Kidney capillary endothelial cell (primary cell): ENCODE measurements around the gene FRMD3.

Experiments
- DNase-seq: peaks from one replicate; pipeline ENCODE4 v3.0.0-alpha.2; 2018; ENCODE audit warnings: low spot score

FRMD3 gene

DNA sequence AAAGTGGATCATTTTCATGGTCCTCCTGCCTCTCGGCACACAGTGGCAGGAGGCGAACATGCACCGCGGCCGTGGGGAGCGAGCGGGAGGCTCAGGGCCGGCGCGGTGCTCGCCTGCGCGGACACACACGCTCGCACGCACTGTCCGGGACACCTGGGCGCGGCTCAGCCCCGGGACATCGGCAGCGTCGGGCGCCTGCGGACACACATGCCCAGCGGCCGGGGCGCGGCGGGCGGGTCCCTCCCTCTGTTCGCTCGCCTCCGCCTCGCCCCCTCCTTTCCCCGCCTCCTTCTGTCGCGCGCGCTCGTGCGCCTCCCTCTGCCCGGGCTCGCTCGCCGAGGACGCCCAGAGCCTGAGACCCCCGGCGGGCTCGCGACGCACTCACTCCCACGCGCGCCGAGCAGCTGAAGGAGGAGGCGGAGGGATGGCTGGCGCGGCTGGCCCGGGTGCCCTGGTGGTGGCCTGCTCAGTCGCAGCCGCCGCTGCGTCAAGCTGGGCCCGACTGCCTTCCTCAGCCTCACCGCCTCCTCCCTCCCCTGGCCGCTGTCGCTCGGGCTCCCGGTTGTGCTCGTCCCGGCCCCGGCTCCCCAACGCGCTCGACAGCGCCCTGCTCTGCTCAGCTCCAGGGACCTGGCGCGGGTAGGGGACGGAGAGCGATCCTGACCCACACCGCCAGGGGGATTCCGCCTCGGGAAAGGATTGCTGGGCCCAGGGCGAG lies at the start of gene FRMD3:
Gene FRMD3, minus strand, starts transcription at position 230 of the 718 bp plus-strand sequence. Its CDS starts 170 bp downstream, at position 60.
- DNase-seq = peak; percentile 83

DNA sequence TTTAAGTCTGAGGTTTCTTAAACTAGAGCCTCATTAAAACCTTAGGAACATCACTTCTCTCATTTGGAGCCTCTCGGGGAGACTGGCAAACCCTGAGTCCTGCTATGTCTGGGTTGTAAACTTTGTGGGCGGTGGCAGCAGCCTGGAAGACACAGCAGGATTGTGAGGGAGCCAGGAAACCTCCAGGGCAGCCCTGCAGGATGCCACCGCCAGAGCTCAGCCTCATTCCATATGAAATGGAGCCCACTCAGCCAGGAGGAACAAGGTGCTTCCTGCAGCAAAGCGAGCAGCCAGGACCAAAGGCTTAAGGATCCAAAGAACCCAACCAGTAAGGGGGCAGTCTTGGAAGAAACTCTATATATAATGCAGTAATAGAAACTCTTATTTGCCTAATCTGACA lies 46.8 kb upstream of the FRMD3 start:
- DNase-seq = no peak

DNA sequence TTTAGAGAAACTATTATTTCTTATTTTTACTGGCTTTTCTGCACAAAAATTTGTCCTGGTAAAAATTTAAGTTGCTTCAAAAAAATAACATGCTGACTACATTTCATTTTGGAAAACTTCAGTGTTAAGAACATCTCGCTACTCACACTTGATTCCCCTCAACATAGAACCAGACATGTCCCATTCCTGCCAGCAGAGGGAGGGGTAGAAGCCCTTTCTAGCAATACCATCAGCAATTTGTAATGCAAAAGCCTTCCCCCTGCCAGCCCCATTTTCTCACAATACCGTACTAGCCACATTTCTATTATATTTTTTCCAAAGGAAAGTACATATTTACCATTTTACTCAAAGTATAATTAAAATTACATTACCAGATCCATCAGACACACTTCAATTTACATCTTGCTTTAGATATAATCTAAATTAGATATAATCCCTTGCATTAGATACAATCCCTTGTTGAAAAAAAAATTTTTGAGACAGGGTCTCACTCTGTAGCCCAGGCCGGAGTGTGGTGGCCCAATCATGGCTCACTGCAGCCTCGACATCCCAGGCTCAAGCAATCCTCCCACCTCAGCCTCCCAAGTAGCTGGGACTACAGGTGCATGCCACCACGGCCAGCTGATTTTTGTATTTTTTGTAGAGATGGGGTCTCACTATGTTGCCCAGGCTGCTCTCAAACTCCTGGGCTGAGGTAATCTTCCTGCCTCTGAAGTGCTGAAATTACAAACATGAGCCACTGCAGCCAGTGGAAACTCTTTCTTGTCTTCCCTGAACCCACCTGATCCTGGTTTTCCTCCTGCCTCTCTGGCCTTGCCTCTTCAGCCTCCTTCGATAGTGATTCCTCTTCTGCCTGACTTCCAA lies 45.2 kb upstream of the FRMD3 start:
- DNase-seq = peak; percentile 25

DNA sequence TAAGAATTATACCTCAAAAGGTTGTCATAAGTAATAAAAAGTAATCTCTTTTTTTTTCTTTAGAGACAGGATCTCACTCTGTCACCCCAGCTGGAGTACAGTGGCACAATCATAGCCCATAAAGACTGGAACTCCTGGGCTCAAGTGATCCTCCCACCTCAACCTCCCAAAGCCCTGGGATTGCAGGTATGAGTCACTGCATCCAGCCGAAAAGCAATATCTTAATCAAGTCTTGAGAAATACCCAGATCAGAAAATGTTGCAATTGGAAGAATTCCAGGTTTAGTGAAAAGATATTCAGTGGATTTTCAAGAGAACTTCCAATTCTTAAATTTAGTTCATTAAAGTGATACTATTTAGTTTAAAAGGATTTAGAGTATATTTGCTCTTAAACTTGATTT lies 43.8 kb upstream of the FRMD3 start:
- DNase-seq = no peak

DNA sequence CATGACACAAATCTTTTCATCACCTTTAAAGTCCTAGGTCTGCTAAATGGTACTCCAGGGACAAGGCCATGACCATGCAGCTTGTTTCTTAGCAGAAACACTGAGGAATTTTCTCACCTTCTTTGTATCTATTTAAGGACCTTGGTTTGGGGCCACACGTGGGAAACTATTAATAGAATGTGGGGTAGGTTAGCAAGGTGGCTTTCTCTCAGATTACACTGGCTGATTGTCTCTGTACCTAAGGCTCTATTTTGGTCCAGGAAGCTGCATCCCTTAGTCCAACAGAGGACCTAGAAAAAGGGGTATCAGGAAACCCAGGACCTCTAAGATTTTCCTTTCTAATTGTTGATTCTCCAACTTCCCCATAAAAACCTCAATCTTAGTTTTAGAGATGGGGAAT lies 36.3 kb upstream of the FRMD3 start:
- no peak for DNase-seq

DNA sequence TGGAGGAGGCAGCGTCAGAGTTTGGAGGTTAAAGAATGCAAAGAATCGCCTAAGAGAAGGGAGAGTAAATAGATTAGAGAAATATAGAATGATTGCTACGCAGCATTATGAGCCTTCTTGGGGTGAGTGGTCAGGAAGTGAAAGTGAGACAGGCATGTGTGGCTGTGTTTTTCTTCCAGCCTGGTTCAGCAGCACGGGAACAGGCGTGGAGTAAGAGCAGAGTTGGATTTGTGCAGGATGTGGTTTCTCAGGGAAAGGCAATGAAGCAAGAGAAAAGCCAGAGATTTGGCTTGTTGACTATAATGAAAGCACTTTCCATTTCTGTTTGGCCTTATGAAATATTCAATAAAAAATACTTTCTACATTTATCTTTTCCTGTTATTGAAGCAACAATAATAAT lies 34.3 kb upstream of the FRMD3 start:
- DNase-seq = peak; percentile 10

DNA sequence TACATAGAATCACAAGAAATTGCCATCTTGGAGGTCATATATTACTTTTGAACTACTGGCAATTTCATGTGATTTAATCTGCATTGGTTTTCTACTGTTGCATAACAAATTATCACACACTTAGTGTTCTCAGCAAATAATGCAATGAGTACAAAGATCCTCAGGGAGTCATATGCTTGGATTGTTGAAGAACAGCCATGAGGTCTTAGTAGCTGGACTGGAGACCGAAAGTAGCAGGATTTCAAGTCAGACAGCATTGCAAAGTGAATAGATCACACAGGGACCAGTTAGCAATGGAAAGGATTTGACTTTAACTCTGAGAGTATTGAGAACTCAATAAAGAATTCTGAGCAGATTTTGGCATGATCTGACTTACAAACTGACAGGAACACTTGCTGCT lies 32.2 kb upstream of the FRMD3 start:
- no peak for DNase-seq

DNA sequence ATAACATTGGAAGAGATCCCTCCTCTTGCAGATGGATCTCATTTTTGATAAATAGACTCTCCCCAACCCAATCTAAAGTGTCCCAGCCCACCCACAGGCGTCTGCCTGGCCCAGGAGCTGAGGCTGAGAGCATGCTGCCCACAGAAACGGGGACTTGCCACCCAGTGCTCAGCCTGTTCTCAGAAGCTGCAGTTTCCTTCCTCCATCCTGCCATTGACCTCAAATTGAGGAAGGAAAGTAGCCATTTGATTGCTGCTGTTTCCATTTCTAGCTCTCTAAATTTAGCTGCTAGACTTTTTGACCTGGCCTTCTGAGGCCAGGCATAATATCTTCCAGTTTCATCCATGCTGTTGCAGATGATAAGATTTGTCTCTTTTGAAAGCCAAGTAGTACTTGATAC lies 31.1 kb upstream of the FRMD3 start:
- DNase-seq = peak; percentile 17

DNA sequence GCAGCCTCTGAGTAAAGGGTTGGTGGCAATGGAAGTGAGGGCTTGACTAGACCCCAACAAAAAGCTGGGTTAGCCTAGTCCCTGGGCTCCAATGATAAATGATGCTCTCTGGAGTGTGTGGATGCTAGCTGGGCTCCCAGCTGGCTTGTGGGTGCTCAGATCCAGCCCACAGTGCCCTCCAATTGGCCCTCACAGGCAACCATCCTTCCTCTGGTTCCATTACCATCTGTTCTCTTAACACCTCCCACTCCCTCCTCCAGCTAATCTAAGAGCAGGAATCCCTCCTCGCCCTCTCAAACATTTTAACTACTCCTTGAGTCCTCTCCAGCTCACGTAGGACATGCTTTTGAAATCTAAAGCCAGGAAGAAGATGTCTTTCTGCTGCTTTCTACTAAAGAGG lies 25.2 kb upstream of the FRMD3 start:
- DNase-seq = no peak

DNA sequence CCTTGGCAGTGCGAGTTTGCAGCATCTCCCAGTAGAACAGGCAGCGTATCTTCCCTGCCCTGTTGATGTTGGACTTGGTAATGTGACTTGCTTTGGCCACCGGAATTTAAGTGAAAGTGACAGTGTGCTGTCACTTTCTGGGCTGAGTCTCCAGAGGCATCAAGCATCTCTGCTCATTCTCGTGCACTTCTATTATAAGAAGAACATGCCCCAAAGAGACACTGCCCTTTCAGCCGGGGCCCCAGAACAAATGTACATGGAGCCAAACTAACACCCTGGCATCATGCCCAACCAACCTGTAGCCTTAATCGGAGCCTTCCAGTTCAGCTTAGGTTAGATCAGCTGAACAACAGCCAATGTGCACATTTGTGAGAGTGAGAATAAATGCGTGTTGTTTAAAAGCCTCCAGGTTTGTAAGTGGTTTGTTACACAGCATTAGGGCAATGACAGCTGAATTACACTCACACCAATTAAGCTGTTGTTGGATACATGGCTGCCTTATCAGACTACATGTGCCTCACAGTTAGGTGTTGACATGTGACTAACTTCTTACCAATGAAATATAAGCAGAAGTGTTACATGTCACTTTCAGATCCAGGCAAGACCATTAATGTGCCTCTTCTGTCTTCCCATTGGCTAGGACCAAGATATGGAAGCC lies 22.1 kb upstream of the FRMD3 start:
- DNase-seq = no peak

DNA sequence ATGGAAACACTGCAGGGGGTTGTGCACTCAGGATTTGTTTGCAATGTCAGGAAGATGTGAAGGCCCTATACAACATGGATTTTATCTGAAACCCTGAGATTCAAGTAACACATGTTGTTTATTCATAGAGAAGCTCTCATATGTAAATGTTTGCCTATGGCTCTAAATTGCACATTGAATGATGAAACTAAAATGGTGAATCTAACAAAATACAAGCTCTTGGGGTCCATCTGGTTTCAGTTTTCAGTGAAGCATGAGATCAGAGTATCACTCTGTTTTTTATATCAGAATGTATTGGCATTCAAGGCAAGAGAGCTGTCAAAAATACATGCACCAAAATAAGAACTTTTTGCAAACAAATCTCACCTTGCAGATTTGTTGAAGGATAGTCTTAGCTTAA lies 19.6 kb upstream of the FRMD3 start:
- no peak for DNase-seq

DNA sequence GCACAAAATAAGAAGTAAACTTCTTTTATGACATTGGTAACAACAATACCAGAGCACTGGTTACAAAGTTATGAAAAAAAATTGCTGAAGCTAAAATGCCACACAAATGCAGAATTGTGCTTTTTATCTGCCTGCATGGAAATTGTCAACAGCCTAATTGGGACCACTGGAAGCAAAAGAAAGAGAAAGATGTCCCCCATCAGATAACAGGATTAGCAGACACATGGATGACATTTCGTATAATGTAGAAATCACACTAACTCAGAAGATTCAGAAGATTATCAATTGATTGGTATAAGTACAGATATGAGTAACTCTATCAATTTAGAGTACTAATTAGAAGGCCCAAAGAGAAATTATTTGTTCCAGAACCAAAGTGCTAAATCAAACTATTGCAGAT lies 19.1 kb upstream of the FRMD3 start:
- no peak for DNase-seq

DNA sequence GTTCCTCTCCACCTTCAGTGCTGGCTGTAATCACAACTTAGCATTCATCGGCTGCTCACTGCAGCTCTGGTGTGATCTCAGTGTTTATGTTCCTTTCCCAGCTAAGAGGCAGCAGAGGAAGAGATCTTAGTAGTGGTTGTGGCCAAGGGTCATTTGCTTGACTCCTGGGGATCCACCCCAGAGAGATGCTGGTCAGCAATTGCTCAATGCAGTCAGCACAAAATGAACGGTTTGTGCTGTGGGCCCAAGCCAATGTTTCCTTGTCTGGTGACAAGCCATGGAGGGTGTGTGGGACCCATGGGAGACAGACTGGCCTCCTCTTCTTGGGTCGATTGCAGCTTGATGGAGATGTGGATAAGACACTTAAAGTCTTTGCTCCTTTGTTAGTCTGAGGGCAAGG lies 16.1 kb upstream of the FRMD3 start:
- no peak for DNase-seq

DNA sequence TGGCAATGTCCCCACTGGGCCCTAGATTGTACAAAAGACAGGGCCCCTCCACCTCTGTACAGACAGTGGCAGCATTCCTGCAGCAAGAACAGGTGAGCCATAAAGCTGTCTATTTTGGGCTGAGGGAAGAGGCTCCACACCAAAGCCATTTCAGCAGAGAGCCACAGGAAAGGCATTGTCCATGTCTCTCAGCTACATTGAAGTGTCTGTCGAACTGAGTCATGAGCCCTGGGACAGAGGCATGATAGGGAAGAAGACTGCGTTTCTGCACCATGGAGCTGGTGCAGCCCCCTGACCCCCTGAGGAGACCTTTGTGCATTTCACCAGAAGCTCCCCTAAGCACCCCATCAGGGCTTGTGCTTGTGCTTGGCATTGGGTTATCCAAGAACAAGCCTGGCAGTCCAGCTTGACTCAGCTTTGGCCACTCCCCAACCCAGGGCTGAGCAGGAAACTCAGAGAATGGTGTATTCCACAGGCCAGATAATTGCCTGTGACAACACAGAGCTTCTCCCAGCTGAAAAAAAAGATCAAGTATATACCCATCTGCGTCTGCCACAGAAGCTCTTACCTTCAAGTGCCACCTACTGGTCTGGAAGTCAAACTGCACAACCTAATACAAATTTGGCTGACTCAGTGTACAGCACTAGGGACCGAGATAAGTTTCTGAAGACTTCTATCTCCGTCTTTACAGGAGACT lies 5.9 kb upstream of the FRMD3 start:
- peak; percentile 86 for DNase-seq

DNA sequence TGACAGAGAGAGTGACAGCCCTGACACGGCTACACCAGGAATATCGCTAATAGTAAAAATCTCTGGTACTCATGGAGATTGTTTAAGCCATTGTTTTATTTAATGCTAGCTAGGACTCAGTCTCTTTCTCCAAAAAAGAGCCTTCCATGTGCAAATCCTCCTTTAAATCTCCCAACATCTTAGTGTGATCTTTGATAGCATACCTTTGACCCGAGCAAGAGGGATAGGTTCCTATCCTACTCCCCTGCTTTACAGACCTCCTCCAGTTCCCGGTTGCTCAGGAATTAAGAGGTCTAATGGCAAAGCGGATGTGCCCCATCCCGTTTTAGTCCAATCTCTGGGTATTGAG lies 663 bp upstream of the FRMD3 start:
- DNase-seq = no peak

DNA sequence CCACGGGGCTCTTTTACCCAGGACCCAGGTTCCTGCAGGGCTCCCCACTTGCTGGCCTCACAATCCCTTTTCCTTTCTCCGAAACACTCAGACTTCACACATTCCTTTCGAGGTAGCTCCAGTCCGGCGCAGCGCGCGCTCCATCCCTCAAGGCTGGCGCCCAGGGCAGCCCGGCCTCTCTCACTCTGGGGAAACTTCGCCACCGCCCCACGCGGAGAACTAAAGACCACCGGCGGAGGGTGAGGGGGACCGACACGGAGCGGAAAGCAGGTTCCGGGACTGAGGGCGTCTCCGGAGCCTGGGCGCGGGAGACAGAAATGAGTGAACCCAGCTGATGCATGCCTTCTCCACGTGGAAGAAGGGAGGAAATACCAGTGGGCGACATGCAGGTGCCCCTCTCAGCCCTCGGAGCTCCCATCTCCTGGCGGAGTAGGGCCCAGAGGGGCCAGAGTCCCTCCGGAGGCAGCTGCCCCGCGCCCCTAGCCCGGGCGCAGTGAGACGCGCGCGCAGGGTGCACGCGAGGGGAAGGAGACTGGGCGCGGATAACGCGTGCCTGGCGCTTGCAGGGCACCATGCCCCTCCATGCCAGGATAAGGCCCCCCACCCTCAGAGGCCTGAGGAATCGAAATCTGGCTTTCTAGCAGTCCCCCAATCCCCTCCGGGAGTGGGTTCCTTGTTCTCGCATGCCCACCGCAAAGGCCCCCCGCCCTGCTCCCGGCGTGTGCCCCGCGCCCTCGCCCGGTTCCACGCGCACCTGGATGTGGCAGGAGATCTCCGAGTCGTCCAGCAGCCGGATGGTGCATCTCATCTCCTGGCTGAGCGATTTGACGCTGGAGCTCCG lies 650 bp downstream of the FRMD3 start:
- peak; percentile 12 for DNase-seq

DNA sequence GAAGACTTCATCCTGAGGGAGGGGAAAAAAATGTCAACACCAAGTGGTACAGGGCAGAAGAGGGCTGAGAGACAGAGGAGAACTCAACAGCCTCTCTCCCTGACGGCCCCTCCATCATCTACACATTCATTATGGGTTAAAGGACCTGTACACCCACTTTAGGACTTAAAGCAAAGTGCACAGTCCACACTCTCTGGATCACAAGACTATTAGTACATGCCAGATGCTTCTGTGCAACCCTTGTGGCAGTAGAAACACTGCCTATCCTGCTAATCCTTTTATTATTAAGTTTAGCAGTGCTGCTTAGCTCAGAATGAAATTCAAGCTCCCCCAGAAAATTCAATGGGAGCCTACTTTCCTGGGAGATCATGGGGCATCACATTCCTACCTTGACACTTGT lies 1.9 kb downstream of the FRMD3 start:
- no peak for DNase-seq

DNA sequence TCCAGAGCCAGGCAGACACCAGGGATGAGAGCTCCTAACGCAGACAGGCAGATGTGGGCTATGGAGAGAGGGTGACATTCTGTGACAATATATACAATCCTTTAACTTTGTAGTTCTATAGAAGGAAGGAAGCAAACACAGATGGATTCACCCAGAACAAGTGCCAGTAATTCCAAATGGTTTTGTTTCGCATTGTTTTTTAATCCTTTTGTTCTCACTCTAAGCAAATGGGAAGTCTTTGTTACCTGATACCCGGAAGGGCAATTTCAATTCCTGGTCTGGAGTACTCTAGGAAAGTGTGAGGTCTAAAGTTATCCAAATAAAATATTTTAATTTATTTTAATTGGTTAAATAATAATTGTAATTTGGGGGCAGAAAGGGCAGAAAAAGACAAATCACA lies 2.5 kb downstream of the FRMD3 start:
- DNase-seq = peak; percentile 15

DNA sequence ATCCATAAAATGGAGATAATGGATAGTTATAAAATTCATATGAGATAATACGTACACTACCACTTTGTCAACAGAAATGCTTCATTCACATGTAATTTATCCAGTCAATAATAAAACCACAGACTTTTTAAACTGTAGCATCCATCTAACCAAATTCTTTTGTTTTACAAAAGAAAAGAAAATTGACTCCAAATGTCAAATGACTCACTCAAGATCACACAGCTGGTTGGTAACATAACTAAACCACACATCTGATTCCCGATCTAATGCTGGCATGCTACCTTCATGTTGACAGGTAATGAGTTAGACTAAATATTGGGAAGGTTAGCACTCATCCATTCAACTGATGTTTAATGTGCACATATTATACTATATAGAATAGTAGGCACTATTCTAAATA lies 4.9 kb downstream of the FRMD3 start:
- DNase-seq = no peak

DNA sequence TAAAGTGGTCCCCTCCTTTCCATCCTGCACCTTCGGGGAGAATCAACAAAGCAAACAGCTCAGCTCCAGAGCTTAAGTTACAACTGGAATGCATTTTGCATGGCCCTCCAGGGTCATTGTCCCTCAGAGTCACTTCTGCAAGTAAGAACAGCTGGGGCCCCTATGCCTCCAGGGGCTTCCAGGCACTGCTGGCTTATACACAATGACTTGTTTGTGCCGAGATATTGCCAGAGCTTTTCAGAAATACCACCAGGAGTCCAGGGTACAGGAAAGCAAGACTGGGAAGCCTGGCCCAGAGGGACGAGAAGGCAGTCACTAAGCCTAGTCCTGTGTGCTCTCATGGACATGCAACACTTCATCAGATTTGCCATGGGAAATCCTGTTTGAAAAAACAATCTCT lies 11.3 kb downstream of the FRMD3 start:
- DNase-seq = no peak

DNA sequence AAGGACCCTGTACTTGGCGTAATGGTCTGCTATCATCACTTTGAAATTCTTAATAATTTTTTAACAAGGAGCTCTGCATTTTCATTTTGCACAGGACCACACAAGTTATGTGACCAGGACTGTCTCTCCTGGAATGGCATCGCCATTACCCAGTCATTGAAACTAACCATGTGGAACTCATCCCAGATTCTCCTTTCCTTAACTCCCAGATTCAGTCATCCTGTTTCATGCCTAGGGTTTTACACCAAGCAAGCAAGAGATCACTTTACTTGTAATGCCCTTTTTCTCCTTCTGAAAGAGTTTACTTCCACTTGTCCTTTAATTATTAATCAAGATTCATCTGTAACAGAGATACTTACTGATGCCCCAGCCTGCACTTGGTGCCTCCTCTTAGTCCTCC lies 12.0 kb downstream of the FRMD3 start:
- DNase-seq = no peak

DNA sequence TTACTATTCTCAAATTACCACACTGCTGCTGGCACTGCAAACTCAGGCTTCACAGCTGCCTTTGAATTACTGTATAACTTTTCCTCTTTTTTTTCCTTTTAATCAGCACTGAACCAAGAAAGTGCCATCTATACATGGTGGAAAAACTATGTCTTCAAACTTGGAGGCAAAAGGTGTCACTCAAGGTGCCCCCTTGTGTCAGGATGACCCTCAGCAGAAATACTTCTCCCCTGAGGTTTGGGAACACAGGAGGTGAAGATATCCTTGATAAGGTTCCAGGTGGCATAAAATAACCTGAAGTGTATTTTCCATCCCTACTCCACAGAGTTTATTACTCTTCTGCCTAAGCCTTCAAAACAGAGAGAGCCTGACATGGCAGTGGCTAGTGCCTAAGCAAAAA lies 14.5 kb downstream of the FRMD3 start:
- DNase-seq = no peak
